ENCODE measurements around the gene RABGEF1.

DNA sequence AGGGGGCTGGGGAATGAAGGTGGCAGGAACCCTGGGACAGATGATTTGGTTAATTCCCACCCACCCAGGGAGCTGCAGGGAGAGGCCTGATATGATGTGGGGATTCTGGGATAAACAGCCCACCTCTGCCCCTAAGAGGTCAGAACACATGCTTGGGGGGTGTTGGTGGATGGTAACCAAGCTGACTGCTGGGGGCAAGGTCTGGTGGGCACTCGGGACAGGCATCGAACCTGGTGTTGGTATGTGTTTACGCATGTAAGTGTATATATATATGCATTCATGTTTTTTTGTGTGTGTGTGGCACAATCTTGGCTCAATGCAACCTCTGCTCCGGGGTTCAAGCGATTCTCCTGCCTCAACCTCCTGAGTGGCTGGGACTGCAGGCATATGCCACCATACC lies 99.8 kb downstream of the RABGEF1 start:
- TF ChIP-seq POLR2AphosphoS5 (IDR thresholded peaks at IDR 0.05) (no peak), EP300 (IDR thresholded peaks at IDR 0.05) (no peak)
- TF ChIP-seq, protein P1, sequence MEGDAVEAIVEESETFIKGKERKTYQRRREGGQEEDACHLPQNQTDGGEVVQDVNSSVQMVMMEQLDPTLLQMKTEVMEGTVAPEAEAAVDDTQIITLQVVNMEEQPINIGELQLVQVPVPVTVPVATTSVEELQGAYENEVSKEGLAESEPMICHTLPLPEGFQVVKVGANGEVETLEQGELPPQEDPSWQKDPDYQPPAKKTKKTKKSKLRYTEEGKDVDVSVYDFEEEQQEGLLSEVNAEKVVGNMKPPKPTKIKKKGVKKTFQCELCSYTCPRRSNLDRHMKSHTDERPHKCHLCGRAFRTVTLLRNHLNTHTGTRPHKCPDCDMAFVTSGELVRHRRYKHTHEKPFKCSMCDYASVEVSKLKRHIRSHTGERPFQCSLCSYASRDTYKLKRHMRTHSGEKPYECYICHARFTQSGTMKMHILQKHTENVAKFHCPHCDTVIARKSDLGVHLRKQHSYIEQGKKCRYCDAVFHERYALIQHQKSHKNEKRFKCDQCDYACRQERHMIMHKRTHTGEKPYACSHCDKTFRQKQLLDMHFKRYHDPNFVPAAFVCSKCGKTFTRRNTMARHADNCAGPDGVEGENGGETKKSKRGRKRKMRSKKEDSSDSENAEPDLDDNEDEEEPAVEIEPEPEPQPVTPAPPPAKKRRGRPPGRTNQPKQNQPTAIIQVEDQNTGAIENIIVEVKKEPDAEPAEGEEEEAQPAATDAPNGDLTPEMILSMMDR (IDR thresholded peaks at IDR 0.05) = no peak
